ENCODE results near the gene HLA-DPA1.
A peak's percentile ranks its signal among the peaks of the same experiment; 100 is the strongest.
"Not testable (repeated sequence)": the region's sequence is repeated elsewhere in the genome, so short reads cannot be mapped to it uniquely, and the experiment has no call there.

HLA-DPA1 gene

GRCh38 chr6:33069021-33069738 lies 4.3 kb downstream of the HLA-DPA1 start:
- H3K4me3 ChIP-seq (ENCODE audit: low read depth, low read length), result no peak overlapping the region
- DNase-seq (ENCODE audit: low read depth), result no peak
- TF ChIP-seq CTCF (IDR thresholded peaks at IDR 0.05; ENCODE audit: low read depth, low read length, missing control alignments), result peak; percentile 38

DNA sequence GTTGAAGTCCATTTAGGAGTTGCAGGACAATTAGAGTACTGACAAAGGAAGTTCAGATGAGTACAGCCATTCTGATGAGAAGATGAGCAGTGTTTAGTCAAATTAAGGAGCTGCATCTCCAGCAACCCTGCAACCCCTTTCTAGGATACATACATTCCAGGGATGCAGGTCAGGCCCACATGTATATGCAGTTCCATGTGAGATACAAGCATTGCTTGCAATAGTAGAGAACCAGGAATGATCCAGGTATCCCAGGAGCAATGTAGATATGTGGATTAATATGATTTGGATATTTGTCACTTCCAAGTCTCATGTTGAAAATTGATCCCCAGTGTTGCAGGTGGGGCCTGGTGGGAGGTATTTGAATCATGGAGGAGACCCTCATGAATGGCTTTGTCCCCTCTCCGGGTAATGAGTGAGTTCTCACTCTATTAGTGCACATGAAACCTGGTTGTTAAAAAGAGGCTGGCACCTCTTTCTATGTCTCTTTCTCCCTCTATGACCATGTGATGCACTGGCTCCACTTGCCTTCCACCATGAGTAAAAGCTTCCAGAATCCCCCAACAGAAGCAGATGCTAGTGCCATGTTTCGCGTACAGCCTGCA lies 6.4 kb downstream of the HLA-DPA1 start:
- H3K4me3 ChIP-seq (ENCODE audit: low read depth, low read length), result no peak overlapping the region
- no peak for DNase-seq (ENCODE audit: low read depth)
- TF ChIP-seq CTCF (IDR thresholded peaks at IDR 0.05; ENCODE audit: low read depth, low read length, missing control alignments), result no peak

DNA sequence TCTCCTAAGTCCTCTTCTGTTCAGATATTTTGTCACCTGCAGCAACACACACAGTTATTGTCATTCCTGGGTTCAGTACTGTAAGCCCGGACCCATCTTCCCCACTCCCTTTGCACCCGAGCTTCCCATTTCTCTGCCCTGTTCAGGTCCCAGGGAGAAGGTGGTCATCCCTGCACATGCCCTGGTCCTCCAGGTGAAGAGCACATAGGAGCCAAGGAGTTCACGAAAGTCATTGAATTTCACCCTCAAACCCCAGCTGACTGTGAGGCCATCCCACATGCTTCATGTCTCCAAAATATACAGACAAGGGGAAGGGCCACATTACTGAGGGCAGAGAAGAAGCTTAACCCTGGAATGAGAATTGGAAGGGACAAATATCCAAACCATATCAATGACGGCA lies 8.1 kb downstream of the HLA-DPA1 start:
- no peak for DNase-seq (ENCODE audit: low read depth)
- no peak for TF ChIP-seq CTCF (IDR thresholded peaks at IDR 0.05; ENCODE audit: low read depth, low read length, missing control alignments)
- no peak overlapping the region for H3K4me3 ChIP-seq (ENCODE audit: low read depth, low read length)

GRCh38 chr6:33064723-33065122 lies 8.7 kb downstream of the HLA-DPA1 start:
- no peak for TF ChIP-seq CTCF (IDR thresholded peaks at IDR 0.05; ENCODE audit: low read depth, low read length, missing control alignments)
- no peak for DNase-seq (ENCODE audit: low read depth)
- H3K4me3 ChIP-seq (ENCODE audit: low read depth, low read length), result no peak overlapping the region

GRCh38 chr6:33063435-33063834 lies 10.0 kb downstream of the HLA-DPA1 start:
- H3K4me3 ChIP-seq (ENCODE audit: low read depth, low read length); DNase-seq (ENCODE audit: low read depth): not testable (repeated sequence)

DNA sequence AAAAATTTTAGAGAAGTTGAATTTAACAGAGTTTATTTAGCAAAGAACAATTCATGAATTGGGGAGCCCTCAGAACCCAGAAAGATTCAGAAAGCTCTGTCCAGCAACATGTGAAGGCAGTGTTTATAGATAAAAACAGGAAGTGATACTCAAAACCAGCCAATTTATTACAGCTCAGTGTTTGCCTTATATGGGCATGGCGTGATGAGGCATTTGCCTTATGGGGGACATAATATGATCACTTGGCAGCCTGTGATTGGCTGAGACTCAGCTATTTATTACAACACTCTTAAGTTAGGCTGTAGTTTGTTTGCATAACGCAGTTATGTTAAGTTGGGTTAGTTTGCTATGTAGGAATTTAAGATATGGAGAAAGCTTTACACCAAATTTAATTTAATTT lies 11.5 kb downstream of the HLA-DPA1 start:
- peak; percentile 68 for DNase-seq (ENCODE audit: low read depth)
- no peak for TF ChIP-seq CTCF (IDR thresholded peaks at IDR 0.05; ENCODE audit: low read depth, low read length, missing control alignments)
- H3K4me3 ChIP-seq (ENCODE audit: low read depth, low read length), result no peak overlapping the region

GRCh38 chr6:33057222-33058150 lies 16.0 kb downstream of the HLA-DPA1 start:
- H3K4me3 ChIP-seq (ENCODE audit: low read depth, low read length), result no peak overlapping the region
- TF ChIP-seq CTCF (IDR thresholded peaks at IDR 0.05; ENCODE audit: low read depth, low read length, missing control alignments), result no peak
- no peak for DNase-seq (ENCODE audit: low read depth)
